MM.1S (cell line): ENCODE data around the gene ODF4.
"Not testable (repeated sequence)": the region's sequence is repeated elsewhere in the genome, so short reads cannot be mapped to it uniquely, and the experiment has no call there.

Experiments
- DNase-seq: peaks from one replicate; pipeline ENCODE4 v3.0.0-alpha.2; 2015
- H2AFZ ChIP-seq: fragments of 300-600 bp; sonication (generic); 2 replicates; pipeline ENCODE4 v1.6.0; 2016; ENCODE audit warnings: antibody characterized with exemption, low read length
- H3F3A ChIP-seq: fragments of 300-600 bp; sonication (generic); 2 replicates; pipeline ENCODE4 v1.6.1; 2016; ENCODE audit warnings: mild to moderate bottlenecking, antibody characterized with exemption, low read length, moderate library complexity, mixed read lengths; ENCODE audit not compliant: insufficient read depth
- H3K27ac ChIP-seq: fragments of 300-600 bp; sonication (generic); 2 replicates; pipeline ENCODE4 v1.5.1; 2016; ENCODE audit warnings: mild to moderate bottlenecking, low read length
- H3K27me3 ChIP-seq: fragments of 300-600 bp; sonication (generic); replicated peaks from 2 replicates; pipeline ENCODE4 v1.6.0; 2016; ENCODE audit warnings: low read length; ENCODE audit not compliant: insufficient read depth
- H3K36me3 ChIP-seq: fragments of 300-600 bp; sonication (generic); replicated peaks from 2 replicates; pipeline ENCODE4 v1.6.1; 2016; ENCODE audit warnings: mild to moderate bottlenecking, low read length, mixed read lengths; ENCODE audit not compliant: insufficient read depth
- H3K4me1 ChIP-seq: fragments of 300-600 bp; sonication (generic); 2 replicates; pipeline ENCODE4 v1.6.1; 2016; ENCODE audit warnings: low read length, mixed read lengths
- H3K4me2 ChIP-seq: fragments of 300-600 bp; sonication (generic); 2 replicates; pipeline ENCODE4 v1.6.0; 2016; ENCODE audit warnings: low read depth, low read length
- H3K4me3 ChIP-seq: fragments of 300-600 bp; sonication (generic); 2 replicates; pipeline ENCODE4 v1.5.1; 2016; ENCODE audit warnings: low read length, mixed read lengths
- H3K79me2 ChIP-seq: fragments of 300-600 bp; sonication (generic); 2 replicates; pipeline ENCODE4 v1.6.1; 2016; ENCODE audit warnings: mixed run types, low read length, mixed read lengths
- H3K9ac ChIP-seq: fragments of 300-600 bp; sonication (generic); 2 replicates; pipeline ENCODE4 v1.6.1; 2016; ENCODE audit warnings: low read length, mixed read lengths
- H3K9me2 ChIP-seq: fragments of 300-600 bp; sonication (generic); replicated peaks from 2 replicates; pipeline ENCODE4 v1.6.1; 2016; ENCODE audit warnings: mild to moderate bottlenecking, low read length, mixed read lengths; ENCODE audit not compliant: insufficient read depth
- H3K9me3 ChIP-seq: fragments of 300-600 bp; sonication (generic); replicated peaks from 2 replicates; pipeline ENCODE4 v1.6.1; 2016; ENCODE audit warnings: mild to moderate bottlenecking, low read length, mixed read lengths; ENCODE audit not compliant: insufficient read depth
- H4K20me1 ChIP-seq: fragments of 300-600 bp; sonication (generic); 2 replicates; pipeline ENCODE4 v1.6.1; 2016; ENCODE audit warnings: mild to moderate bottlenecking, low read length, moderate library complexity, mixed read lengths; ENCODE audit not compliant: insufficient read depth
- CTCF ChIP-seq: fragments of 300-600 bp; sonication (generic); IDR thresholded peaks from 2 replicates; pipeline ENCODE4 v1.5.1; 2016; ENCODE audit warnings: antibody characterized with exemption, low read length, mixed read lengths
- EZH2 ChIP-seq: fragments of 300-600 bp; sonication (generic); optimal IDR thresholded peaks from 2 replicates; pipeline ENCODE3; 2017; ENCODE audit warnings: low read depth, mild to moderate bottlenecking, antibody characterized with exemption, low read length, mixed read lengths
- EZH2phosphoT487 ChIP-seq: fragments of 300-600 bp; sonication (generic); IDR thresholded peaks from 2 replicates; pipeline ENCODE4 v1.6.1; 2018; ENCODE audit warnings: antibody characterized with exemption, low read length

ODF4 gene

DNA sequence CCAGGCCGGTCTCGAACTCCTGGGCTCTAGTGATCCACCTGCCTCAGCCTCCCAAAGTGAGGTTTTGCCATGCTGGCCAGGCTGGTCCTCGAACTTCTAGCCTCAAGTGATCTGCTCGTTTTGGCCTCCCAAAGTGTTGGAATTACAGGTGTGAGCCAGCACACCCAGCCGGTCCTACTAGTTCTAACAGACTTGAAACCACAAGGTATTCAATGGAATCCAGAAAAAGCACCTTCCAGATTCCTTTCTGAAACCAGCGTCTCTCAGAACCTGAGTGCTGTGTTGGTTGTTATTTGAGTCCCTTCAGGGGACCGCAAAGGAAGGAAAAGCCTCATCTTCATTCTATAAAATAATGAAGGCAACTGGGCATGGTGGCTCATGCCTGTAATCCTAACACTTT, 32.8 kb downstream of the ODF4 start:
- H3F3A ChIP-seq = peaks cover 22% of the 10 kb centered on the region
- H4K20me1 ChIP-seq = peaks cover 4% of the 10 kb centered on the region; the same call in 1 of the 2 replicates
- peaks cover 6% of the 10 kb centered on the region; the same call in 1 of the 2 replicates for H3K79me2 ChIP-seq
- H3K4me1 ChIP-seq = peaks cover 23% of the 10 kb centered on the region
- peak overlapping the region; percentile 46; the same call in 1 of the 2 replicates for H3K4me2 ChIP-seq
- peak overlapping the region; percentile 60; the same call in 1 of the 2 replicates for H3K27ac ChIP-seq
- 0 out of 2 replicates have a peak, but pooled peaks cover 5% of the 10 kb centered on the region for H3K36me3 ChIP-seq
- no peak overlapping the region for H2AFZ ChIP-seq
- peak; percentile 87 for DNase-seq
- H3K4me3 ChIP-seq = no peak overlapping the region
- no peak overlapping the region for H3K9ac ChIP-seq
- no peaks in the 10 kb centered on the region for H3K9me2 ChIP-seq
- H3K27me3 ChIP-seq = no peaks in the 10 kb centered on the region
- no peaks in the 10 kb centered on the region for H3K9me3 ChIP-seq
- TF ChIP-seq CTCF = no peak
- no peak for TF ChIP-seq EZH2phosphoT487
- no peak for TF ChIP-seq EZH2

GRCh38 chr17:8373856-8374255, 34.2 kb downstream of the ODF4 start:
- not testable (repeated sequence) for DNase-seq, H3K4me2 ChIP-seq, H3K36me3 ChIP-seq

GRCh38 chr17:8375738-8376259, 36.2 kb downstream of the ODF4 start:
- Histone ChIP-seq H3K4me2 (peak overlapping the region; percentile 61), H3K9me3 (no peaks in the 10 kb centered on the region), H3K27ac (peak overlapping the region; percentile 27; the same call in 1 of the 2 replicates), H2AFZ (peak overlapping the region; percentile 28), H3F3A (peaks cover 56% of the 10 kb centered on the region), H4K20me1 (peaks cover 24% of the 10 kb centered on the region), H3K4me3 (peak overlapping the region; percentile 72), H3K4me1 (peaks cover 34% of the 10 kb centered on the region), H3K36me3 (peaks cover 13% of the 10 kb centered on the region), H3K9me2 (no peaks in the 10 kb centered on the region), H3K27me3 (no peaks in the 10 kb centered on the region), H3K79me2 (peaks cover 29% of the 10 kb centered on the region), H3K9ac (peak overlapping the region; percentile 55; the same call in 1 of the 2 replicates)
- DNase-seq = no peak
- TF ChIP-seq CTCF (no peak), EZH2 (no peak), EZH2phosphoT487 (no peak)

More at GRCh38 chr17:8373856-8374255, 34.2 kb downstream of the ODF4 start:
- H3K27me3 ChIP-seq, H3K27ac ChIP-seq, H3K9me2 ChIP-seq, H3K9me3 ChIP-seq, H4K20me1 ChIP-seq, H3K4me3 ChIP-seq, H2AFZ ChIP-seq, H3K9ac ChIP-seq: not testable (repeated sequence)
- Histone ChIP-seq H3F3A (peaks cover 37% of the 10 kb centered on the region), H3K4me1 (peaks cover 25% of the 10 kb centered on the region), H3K79me2 (peaks cover 10% of the 10 kb centered on the region)
